IPS DF 4.7 (cell line): ENCODE results near the gene SAMD8.

Experiments
- DNase-seq: peaks from one replicate; pipeline ENCODE4 v3.0.0-alpha.2; 2013; ENCODE audit warnings: low spot score; ENCODE audit errors: extremely low read depth

SAMD8 gene

GRCh38 chr10:75111365-75111906 is at the start of gene SAMD8:
TSS of gene SAMD8 (plus strand) at chr10:75111656. CDS start at chr10:75150529, 38,873 bp downstream.
- DNase-seq: no peak

- no peak for DNase-seq
Measured at GRCh38 chr10:75061709-75062505, 49.5 kb upstream of the SAMD8 start.

GRCh38 chr10:75062506-75063299 is 48.8 kb upstream of the SAMD8 start:
- no peak for DNase-seq

GRCh38 chr10:75063461-75064230 is 47.8 kb upstream of the SAMD8 start:
- DNase-seq: no peak

- DNase-seq: no peak
Measured at GRCh38 chr10:75065076-75065475, 46.4 kb upstream of the SAMD8 start.

- no peak for DNase-seq
Measured at GRCh38 chr10:75066271-75066670, 45.2 kb upstream of the SAMD8 start.

- DNase-seq: no peak
Measured at GRCh38 chr10:75067272-75067671, 44.2 kb upstream of the SAMD8 start.

- no peak for DNase-seq
Measured at GRCh38 chr10:75068523-75068922, 42.9 kb upstream of the SAMD8 start.

GRCh38 chr10:75070476-75070875 is 41.0 kb upstream of the SAMD8 start:
- DNase-seq: no peak

- DNase-seq: no peak
Measured at GRCh38 chr10:75070961-75071428, 40.5 kb upstream of the SAMD8 start.

- DNase-seq: no peak
Measured at GRCh38 chr10:75071756-75072155, 39.7 kb upstream of the SAMD8 start.

- DNase-seq: no peak
Measured at GRCh38 chr10:75072727-75073126, 38.7 kb upstream of the SAMD8 start.

GRCh38 chr10:75073442-75073841 is 38.0 kb upstream of the SAMD8 start:
- DNase-seq: no peak

GRCh38 chr10:75074711-75075445 is 36.6 kb upstream of the SAMD8 start:
- no peak for DNase-seq

- DNase-seq: no peak
Measured at GRCh38 chr10:75076348-75076747, 35.1 kb upstream of the SAMD8 start.

- no peak for DNase-seq
Measured at GRCh38 chr10:75079436-75080083, 31.9 kb upstream of the SAMD8 start.

- no peak for DNase-seq
Measured at GRCh38 chr10:75080554-75080953, 30.9 kb upstream of the SAMD8 start.

- no peak for DNase-seq
Measured at GRCh38 chr10:75081379-75081778, 30.1 kb upstream of the SAMD8 start.

- no peak for DNase-seq
Measured at GRCh38 chr10:75083972-75084833, 27.3 kb upstream of the SAMD8 start.
